Measurements from ENCODE around the gene OR2A25. TPM values are rescaled to one million over a fixed set of nuclear protein-coding genes. Genes with fewer than 3 reads are reported as not detected.
A peak's percentile ranks its signal among the peaks of the same experiment; 100 is the strongest.

The OR2A25 gene
- total and polyA plus RNA-seq, 2 experiments from 2014 or later = not detected

GRCh38 chr7:144026203-144026883 is 43.3 kb upstream of the OR2A25 start:
- no peaks in the 10 kb centered on the region for H3K9me3 ChIP-seq (ENCODE audit: low read depth)
- H3K27me3 ChIP-seq = peaks cover 3% of the 10 kb centered on the region
- H3K4me1 ChIP-seq (ENCODE audit: low read depth) = no peaks in the 10 kb centered on the region
- no peak for DNase-seq (ENCODE audit: low read depth in 1 of 2, low spot score in 1 of 2)
- no peak for TF ChIP-seq CTCF (IDR thresholded peaks at IDR 0.05; ENCODE audit: low read depth, low read length)
- no peak overlapping the region for H3K27ac ChIP-seq
- no peaks in the 10 kb centered on the region for H3K36me3 ChIP-seq
- H3K4me3 ChIP-seq = no peak overlapping the region

- Histone ChIP-seq H3K27me3 (peaks cover 3% of the 10 kb centered on the region), H3K9me3 (ENCODE audit: low read depth) (no peaks in the 10 kb centered on the region), H3K36me3 (no peaks in the 10 kb centered on the region), H3K4me3 (no peak overlapping the region), H3K27ac (no peak overlapping the region), H3K4me1 (ENCODE audit: low read depth) (no peaks in the 10 kb centered on the region)
- TF ChIP-seq CTCF (IDR thresholded peaks at IDR 0.05; ENCODE audit: low read depth, low read length) = peak; percentile 57
- peak; percentile 31 to 73 for DNase-seq (ENCODE audit: low read depth in 1 of 2, low spot score in 1 of 2)
These were observed 42.5 kb upstream of the OR2A25 start for GRCh38 chr7:144027070-144027469.

GRCh38 chr7:144027974-144028373 is 41.6 kb upstream of the OR2A25 start:
- Histone ChIP-seq H3K4me1 (ENCODE audit: low read depth) (no peaks in the 10 kb centered on the region), H3K36me3 (no peaks in the 10 kb centered on the region), H3K27ac (no peak overlapping the region), H3K4me3 (no peak overlapping the region), H3K27me3 (peaks cover 3% of the 10 kb centered on the region), H3K9me3 (ENCODE audit: low read depth) (no peaks in the 10 kb centered on the region)
- no peak for DNase-seq (ENCODE audit: low read depth in 1 of 2, low spot score in 1 of 2)
- no peak for TF ChIP-seq CTCF (IDR thresholded peaks at IDR 0.05; ENCODE audit: low read depth, low read length)

GRCh38 chr7:144028547-144028946 is 41.1 kb upstream of the OR2A25 start:
- Histone ChIP-seq H3K27me3 (peaks cover 3% of the 10 kb centered on the region), H3K36me3 (no peaks in the 10 kb centered on the region), H3K27ac (no peak overlapping the region), H3K9me3 (ENCODE audit: low read depth) (no peaks in the 10 kb centered on the region), H3K4me3 (no peak overlapping the region), H3K4me1 (ENCODE audit: low read depth) (no peaks in the 10 kb centered on the region)
- no peak for DNase-seq (ENCODE audit: low read depth in 1 of 2, low spot score in 1 of 2)
- TF ChIP-seq CTCF (IDR thresholded peaks at IDR 0.05; ENCODE audit: low read depth, low read length) = no peak

- Histone ChIP-seq H3K27ac (no peak overlapping the region), H3K27me3 (no peaks in the 10 kb centered on the region), H3K36me3 (no peaks in the 10 kb centered on the region), H3K4me3 (no peak overlapping the region), H3K4me1 (ENCODE audit: low read depth) (no peaks in the 10 kb centered on the region), H3K9me3 (ENCODE audit: low read depth) (no peaks in the 10 kb centered on the region)
- DNase-seq (ENCODE audit: low read depth in 1 of 2, low spot score in 1 of 2) = no peak
- TF ChIP-seq CTCF (IDR thresholded peaks at IDR 0.05; ENCODE audit: low read depth, low read length) = no peak
These were observed 37.1 kb upstream of the OR2A25 start for GRCh38 chr7:144032516-144032915.

All from cardiac muscle cell (in vitro differentiated cells and primary cell).